Activated CD4-positive, CD25-positive, alpha-beta regulatory T cell treated with anti-CD3 and anti-CD28 coated beads, Interleukin-2, amount 50 U/mL, for 24 hours (primary cell): ENCODE results near the gene TXNRD2.
A peak's percentile ranks its signal among the peaks of the same experiment; 100 is the strongest.
"Not testable (repeated sequence)": the region's sequence is repeated elsewhere in the genome, so short reads cannot be mapped to it uniquely, and the experiment has no call there.

ENCODE experiments used
- ATAC-seq, 2 donors: fragments of 150-1000 bp; cut with Tn5 transposase; one replicate each; pipeline ENCODE4 v1.10.0; 2021; ENCODE audit warnings: mild to moderate bottlenecking in 1 of 2, moderate library complexity in 1 of 2

TXNRD2 gene

DNA sequence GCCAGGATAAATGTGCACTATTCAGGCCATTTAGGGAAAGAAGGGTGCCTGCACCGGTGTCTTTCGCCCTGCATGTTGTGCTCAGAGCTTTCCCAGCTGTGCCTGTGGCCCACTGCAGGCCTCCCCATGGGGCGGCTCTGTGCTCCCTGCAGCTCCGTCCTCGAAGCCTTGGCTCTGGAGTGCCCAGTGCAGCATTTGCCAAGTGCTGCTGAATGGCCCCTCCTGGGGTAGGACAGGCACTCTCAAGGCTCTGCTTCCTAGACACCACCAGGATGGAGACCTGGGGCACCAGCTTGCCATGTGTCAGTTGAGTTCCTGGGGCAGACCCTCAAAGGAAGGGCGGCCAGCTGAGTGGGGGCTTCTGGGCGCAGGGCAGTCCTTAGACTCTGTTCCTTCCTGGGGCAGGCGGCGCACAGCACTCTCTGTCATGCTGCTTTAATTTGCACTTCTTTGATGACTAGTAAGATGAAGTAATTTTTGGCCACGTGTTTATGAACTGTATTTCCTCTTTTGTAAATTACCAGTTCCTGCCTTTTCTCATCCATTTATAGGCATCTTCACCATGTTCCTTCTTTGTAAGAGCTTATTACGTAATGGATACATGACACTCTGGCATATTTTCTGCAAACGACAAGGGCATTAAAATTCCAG lies 54.9 kb downstream of the TXNRD2 start:
- ATAC-seq, result peak; percentile 33 to 39

DNA sequence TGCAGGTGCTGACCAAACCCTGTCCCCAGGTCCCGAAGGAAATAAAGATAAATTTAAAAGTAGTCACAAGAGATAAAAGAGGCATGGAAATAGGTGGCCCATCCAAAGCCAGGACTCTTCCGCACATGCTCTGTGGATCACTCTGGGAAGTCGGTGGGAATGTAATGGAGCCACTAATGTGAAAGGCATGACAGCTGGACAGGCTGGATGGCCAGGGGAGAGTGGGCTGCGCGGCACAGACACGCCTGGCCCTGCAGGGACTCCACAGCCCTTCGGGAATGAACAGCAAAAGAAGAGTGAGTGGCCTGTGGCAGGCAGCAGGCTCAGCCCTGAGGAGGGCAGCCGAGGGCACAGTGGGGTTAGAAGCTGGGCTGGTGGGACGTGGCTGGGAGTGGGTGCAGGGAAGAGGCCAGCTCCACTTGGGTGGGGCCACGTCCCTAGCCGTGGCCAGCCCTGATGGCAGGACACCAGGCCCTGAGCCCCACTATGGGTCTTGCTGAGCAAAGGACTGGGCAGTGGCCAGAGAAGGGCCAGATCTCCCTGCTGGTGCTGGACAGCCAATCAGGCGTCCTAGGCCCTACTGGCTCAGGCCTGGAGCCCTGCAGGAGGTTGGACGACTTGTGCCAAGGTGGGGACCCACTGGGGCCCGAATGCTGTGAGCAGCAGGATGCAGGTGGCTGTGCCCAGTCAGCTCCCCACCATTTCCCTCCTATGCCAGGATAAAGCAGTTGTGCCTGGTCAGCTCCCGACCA lies 55.6 kb downstream of the TXNRD2 start:
- no peak for ATAC-seq

DNA sequence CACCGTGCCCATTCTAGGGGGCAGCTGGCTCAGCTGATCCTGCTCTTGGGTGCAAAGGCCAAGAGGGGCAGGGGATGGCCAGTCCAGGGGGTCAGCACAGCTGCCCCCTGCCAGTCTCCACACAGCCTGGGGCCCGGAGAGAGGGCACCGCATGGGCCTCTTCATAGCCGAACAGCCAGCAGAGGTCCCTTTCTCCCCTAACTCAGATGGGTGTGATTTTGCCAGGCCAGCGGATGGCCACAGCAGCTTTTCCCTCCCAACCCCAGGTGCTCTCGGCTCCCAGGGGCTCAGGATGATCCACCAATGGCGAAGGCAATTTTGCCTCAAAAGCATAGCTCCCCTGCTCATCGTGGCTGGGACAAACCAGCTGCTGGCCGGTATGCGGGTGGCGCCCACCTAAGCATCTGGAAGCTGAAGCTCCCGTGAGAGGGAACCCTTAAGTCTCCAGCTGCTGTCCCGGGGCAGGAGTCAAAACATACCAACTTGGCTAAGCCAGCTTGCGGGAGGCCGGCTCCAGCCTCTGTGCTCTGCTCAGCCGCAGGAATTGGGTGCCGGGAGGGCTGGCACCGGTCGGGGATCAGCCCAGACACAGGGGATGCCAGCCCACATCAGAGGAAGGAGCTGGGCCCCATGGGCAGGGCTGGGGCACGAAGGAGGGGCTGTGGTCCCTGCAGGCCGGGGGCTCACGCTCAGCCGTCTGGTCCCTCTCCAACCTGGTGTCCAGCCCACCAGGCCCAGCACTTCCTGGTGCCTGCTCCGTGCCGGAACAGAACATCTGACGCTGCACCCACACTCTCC lies 56.5 kb downstream of the TXNRD2 start:
- no peak for ATAC-seq

DNA sequence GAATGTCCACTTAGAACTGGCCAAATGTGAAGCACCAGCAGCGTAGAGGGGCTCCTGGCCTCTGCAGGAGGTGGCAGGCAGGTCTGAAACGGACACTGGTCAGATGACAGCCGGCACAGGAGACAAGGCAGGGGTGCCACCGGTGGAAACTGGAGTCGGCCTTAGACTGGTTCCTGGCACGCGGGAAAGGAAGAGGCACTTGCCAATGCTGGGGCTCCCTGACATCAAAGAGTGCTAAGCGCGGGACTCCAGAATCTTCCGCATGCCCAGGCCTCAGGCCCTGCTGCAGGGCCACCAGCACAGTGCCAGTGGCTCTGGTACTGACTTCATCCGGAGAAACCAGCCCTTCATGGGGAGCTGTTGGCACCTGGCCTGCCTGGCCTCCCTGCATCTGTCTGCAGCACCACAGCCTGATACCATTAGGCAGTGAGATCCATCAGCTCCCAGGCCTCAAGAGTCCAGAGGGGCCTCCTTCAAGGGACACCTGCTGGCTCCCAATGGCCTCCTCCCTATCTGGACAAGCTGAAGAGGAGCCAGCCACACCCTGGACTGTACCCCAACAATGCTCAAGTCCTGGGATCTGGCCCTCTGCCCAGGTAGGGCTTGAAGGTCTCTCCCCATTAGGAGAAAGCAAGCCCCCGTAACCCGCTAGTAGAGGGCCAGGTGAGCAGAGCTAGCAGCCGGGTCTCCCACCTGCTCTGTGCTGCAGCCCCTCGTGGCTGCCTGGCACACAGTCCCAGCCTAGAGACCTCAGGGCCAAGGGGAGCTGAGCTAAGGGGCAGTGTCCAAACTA lies 57.3 kb downstream of the TXNRD2 start:
- no peak for ATAC-seq

DNA sequence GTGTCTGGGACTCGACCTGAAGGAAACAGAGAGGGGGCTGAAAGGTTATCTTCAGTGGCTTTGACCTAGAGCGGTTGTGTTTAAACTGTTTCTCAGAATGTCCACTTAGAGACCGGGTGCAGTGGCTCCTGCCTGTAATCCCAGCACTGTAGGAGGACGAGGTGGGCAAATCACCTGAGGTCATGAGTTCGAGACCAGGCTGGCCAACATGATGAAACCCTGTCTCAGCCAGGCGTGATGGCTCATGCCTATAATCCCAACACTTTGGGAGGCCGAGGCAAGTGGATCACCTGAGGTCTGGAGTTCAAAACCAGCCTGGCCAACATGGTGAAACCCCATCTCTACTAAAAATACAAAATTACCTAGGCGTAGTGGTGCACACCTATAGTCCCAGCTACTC lies 58.2 kb downstream of the TXNRD2 start:
- ATAC-seq, result not testable (repeated sequence)

DNA sequence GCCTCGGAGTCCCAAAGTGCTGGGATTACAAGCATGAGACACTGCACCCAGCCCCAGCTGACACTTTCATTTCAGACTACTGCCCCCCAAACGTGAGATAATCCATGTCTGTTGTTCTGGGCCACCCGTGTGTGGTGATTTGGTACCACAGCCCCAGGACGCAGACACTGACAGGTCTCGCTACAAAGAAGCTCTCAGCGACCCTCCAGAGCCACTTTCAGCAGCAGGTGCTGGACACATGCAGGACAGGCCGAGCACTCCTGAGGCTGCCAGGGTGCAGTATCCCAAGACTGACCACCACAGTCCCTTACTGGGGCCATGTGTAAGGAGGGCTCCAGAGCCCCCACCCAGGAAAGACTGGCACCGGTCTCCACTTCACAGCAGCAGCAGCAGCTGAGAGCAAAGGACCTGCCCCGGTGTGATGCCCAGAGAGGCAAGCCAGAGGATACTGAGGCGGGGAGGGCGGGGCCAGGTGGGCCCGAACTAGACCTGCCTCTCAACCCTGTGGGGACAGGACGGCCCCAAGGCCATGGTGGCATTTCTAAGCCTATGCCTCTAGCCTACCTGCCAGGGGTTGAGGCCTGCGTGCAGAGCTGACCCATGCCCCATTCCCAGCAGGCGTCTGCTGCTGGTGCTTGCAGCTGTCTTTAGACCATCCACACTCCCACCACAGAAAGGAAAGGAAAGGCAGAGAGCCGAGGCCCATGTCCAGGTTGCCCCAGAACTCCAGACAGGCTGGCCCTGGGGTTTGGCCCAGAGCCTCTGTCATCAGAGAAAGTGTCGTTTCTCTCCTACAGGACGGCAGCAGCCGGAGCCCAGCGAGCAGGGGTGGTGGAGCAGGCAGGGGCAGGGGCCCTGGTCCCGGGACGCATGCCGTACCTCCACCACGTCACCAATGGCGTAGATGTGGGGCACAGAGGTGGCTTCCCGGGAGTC lies 58.9 kb downstream of the TXNRD2 start:
- ATAC-seq, result no peak

DNA sequence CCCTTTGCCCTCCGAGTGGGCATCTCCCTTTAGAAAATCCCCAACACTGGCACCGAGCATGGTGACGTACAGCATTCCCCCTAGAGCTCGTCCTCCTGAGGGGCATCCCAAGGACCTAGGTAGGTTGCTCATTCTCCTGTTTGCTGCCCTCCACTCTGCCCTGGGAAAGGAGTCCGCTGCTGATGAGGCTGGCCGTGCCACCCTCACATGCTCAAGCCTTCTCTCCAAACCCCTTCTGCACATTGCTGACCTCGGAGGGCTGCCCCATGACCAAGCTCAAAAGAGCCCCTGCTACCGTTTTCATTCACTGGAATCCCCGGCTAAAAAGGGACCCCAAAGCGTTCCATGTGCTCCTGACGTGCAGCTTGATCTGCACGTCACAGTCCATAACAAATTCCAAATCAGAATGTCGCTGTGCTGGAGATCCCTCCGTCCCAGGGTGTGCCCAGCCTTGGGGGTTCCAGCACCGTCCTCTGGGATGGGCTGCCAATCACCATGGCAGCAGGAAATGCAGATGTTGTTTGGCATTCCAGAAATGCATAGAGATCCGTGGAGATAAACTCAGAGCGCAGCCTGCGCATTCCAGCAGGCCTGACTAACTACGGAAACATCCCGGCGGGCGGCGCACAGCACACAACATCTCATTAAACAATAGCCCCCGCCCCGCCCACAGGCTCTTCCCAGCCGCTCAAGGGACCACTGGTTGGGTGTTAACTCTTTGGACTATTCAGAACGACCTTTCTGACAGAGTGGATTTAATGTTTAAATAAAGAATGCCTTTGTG lies 60.6 kb downstream of the TXNRD2 start:
- ATAC-seq, result no peak

DNA sequence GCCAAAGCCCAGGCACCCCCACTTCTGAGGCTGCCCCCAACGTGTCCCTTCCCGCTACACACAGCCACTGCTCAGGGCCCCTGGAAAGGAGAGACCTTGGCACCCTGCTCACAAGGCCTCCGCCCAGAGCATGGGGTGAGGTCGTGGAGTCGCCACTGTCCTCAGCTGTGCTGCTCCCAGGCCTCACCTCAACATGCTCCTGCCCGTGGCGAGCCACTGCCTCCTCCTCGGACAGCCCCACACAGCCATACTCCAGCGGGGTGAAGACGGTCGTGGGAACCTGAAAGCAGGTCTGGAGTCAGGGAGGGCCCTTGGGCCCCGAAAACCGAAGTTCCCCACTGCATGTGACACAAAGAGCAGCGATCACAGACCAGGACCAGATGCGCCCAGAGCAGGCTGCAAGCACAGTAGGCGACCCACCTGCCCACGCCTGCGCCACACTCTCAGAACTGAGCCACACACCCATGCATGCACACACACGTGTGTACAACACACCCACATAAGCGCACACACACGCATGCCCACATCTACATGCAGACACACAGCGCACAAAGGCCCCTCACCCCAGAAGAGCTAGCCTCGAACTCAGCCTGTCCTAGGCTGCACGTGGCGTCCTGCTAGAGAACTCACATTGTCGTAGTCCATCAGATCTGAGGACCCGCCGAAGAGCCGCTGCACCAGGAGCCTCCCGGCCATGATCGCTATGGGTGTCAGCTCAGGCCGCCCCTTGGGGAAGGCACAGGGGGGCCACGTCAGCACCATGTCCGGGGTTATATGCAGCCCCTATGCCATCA lies 61.4 kb downstream of the TXNRD2 start:
- ATAC-seq, result no peak

DNA sequence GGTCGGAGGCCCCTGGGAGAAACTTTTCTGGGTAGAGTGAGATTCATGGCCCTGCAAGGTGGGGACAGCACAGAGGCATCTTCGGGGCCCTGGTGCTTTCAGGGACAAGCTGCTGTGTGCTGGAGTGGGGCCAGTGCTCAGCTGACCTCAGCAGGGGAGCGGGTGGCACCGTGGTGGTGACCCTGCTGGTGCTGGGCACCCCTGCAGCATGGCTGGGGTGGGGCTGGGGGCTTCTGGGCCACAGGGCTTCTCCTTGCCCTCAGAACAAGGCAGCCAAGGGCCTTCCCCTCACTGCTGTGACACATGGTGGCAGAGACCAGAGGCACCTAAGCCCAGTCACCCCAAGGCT lies 62.0 kb downstream of the TXNRD2 start:
- no peak for ATAC-seq

DNA sequence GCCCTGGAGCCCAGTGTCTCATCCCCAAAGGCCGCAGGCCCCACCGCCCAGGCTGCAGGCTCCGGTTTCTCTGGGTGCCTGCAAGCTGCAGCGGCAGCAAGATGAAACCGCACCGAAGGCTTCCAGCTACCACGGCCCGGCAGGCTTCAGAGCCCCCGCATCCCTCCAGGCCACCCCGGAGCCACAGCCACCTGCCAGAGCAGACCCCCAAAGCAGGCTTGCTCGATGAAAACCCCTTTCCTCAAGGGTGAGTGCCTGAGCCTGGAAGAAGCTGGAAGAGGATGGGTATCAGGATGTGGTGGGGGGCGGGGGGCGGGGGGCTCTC lies 62.4 kb downstream of the TXNRD2 start:
- ATAC-seq, result no peak

DNA sequence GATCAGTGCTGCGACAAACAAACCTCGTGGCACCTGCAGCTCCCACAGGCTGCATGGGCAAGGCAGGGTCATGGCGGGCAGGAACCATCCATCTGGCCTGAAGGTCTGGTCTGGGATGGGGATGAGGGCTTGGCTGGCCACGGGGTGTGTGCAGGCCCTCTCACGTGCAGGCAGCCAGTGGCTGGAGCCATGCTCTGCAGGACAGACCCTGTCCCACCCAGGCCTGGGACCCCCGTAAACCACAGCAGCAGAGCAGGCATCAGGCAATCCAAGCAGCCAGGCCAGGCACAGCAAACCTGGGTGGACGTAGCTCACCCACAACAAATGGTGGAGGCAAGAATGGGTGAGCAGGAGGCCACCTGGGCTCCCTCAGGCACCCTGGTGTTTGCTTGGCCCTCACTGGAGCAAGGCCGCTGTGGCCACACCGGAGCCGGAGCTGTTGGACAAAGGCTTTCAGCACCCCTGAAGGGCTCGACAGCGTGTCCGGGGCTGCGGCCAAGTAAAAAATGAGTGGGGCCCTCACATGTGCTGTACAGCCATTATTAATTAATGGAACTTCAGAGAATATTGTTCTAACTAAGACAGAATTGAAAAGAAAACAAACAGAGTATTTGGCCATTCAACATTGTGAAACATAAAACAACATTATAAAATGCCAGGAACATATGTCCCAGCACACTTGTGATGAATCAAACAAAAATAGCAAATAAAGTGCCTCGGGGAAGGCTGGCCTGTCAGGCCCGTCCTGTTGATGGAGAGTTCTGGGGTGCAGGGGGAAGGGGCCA lies 63.0 kb downstream of the TXNRD2 start:
- no peak for ATAC-seq

DNA sequence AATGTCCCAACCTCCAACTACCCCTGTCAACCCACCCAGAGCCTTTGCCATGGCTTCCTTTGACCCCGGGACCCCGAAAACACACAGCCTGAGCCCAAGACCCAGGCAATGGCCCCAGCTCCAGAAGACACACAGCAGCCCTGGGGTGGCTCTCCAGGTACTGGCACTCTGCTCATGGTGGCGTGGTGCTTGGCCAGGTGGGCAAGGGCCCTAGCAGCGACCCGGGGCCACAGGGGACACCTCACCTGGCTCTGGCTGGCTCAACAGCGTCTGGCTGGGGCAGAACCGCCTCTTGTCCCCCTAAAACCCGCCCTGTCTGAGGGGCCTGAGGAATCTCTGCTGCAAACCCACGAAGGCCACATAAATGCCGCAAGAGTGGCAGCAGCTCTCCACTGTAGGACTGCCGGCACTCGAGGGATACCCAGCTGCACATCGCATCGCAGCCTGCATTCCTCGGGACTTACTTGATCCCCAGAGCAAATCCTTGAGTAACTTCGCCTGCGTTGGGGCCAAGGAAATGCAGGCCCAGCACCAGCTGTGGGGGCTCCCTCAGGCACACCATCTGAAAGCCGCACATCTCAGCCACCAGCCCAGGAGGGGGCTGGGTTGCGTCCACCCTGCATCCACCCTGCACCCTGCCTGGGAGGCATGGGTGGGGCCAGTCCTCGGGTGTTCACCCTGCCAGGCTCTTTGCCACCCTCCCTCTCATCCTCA lies 63.8 kb downstream of the TXNRD2 start:
- ATAC-seq, result no peak

DNA sequence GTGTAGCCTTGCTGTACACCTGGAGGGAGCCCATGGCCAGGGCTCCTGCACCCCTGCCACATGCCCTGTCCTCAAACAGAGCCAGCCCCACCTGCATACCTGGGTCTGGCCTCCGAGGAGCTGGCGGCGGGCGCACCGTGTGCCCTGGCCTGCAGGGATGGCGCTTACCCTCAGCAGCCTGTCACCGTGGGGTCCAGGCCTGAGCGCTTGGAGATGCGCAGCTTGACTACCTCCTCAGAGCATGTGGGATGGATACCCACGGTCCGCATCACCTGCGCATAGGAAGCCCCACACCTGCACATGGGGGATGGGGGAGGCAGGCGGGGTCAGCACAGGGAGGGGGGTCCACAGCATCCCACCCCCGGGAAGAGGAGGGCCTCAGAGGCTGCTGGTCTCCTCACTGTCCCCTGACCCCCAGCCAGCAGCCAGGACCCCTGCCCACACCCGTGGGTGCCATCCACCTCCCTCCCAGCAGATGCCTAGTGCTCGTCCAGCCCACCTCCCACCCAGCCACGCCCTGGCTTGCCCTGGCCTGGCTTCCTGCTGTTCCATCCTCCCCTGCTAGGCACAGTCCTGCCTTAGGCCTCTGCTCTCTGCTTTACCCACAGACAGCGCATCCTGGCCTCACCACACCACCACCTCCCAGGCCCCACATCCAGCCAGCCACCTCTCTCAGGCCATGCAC lies 64.5 kb downstream of the TXNRD2 start:
- ATAC-seq, result no peak

DNA sequence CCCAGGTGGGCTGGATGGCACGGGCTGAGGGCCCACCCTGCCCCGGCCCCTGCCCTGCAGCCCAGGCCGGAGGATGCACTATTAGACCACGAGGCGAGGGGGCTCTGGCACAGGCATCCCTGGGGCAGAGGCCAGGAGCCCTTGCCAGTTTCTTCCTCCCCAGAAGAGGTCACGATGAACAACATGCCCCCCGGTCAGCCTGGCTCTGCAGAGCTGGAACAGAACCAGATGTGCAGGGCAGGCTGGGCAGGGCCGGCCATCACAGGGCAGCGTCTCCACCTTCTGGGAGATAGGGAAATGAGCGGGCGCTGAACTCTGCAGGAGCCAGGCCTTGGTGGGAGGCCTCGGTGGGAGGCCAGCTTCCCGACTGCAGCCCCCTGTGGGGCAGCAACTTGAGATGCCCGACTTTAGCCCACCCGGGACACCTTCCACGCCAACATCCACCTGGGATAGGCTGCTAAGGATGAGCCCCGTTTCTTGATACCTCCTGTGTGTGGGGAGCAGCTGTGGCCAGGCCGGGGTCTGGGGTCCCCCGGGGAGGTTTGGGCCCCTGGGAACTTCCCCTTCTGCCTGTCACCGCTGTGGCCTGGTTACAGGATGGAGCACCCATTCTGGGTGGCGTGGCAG lies 65.2 kb downstream of the TXNRD2 start:
- no peak for ATAC-seq

DNA sequence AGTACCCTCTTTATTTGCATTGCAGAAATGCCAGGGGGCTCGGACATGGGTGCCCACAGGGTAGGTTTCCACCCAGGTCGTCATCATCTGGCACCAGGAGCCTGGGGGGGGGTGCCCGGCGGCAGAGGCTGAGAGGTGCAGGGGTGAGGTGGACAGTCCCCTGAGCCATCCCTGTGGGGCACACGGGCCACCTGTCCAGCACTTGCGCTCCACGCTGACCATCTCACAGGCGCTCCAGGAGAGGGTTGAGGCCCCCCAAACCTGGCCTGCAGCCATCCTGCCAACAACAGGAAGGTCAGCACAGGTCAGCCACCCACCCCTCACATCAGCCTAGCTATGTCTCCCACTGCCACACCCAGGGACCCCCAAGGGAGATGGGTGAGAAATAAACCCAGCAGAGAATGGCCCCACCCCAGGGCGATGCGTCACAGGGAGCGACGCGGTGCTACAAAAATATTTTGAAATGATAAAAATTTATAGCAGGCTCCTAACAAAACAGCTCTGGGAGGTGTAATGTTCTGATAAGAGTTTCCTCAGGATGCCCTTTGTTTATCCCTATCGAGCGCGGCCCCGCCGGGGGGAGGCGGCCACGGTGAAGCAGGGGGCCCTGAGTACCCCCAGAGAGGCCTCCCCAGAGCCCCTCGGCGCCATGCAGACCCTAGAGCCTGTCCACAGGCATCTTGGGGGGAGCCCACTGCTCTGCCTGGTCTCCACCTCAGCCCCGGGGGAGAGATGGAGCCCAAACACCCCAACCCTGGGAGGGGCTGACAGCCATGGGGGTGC lies 65.9 kb downstream of the TXNRD2 start:
- ATAC-seq, result no peak

DNA sequence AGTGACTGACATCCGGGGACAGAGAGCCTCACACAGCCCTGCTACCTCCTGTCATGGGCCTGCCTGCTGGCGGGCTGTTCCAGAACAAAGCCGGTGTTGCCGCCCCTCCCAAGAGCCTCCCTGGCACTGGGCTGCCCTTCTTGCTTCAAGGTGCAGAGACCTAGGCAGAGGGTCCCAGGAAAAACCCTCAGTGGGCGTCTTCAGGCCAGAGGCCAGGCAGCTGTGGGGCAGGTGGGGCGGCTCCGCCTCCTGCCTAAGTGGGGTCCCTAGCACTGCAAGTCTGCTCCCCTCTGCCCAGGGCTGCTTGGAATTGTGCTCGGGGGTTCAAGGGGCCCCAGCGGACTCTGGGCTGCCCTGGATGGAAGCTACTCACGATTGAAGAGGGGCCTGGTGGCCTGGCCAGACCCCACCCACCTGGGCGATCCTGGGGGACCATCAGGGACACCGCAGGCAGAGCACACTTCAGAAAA lies 66.5 kb downstream of the TXNRD2 start:
- no peak for ATAC-seq
